Osteoblast (primary cell): ENCODE measurements around the gene SNTA1. TPM values are rescaled to one million over a fixed set of nuclear protein-coding genes. Genes with fewer than 3 reads are reported as not detected.

Source experiments
- DNase-seq: peaks from one replicate; pipeline ENCODE4 v3.0.0; 2011; ENCODE audit warnings: low spot score, mixed read lengths; ENCODE audit not compliant: insufficient read length; ENCODE audit errors: missing footprints
- H2AFZ ChIP-seq: 2 replicates; pipeline ENCODE4 v1.6.0; 2011; ENCODE audit warnings: mild to moderate bottlenecking, low read length
- H3K27ac ChIP-seq: 2 replicates; pipeline ENCODE4 v1.5.1; 2011; ENCODE audit warnings: mild to moderate bottlenecking, low read depth, low read length, moderate library complexity
- H3K27me3 ChIP-seq: 2 replicates; pipeline ENCODE4 v1.6.0; 2012; ENCODE audit warnings: mild to moderate bottlenecking, control low read depth, inconsistent platforms, low read length, moderate library complexity; ENCODE audit not compliant: insufficient read depth
- H3K36me3 ChIP-seq: 2 replicates; pipeline ENCODE4 v1.5.1; 2011; ENCODE audit warnings: mild to moderate bottlenecking, low read length, control low read depth, moderate library complexity; ENCODE audit not compliant: insufficient read depth
- H3K4me1 ChIP-seq: 2 replicates; pipeline ENCODE4 v1.5.1; 2011; ENCODE audit warnings: mild to moderate bottlenecking, low read length, control low read depth, moderate library complexity; ENCODE audit not compliant: insufficient read depth
- H3K4me2 ChIP-seq: 2 replicates; pipeline ENCODE4 v1.6.0; 2011; ENCODE audit warnings: mild to moderate bottlenecking, low read length; ENCODE audit not compliant: insufficient read depth
- H3K4me3 ChIP-seq: fragments of 200-600 bp; sonication (generic); 3 replicates; pipeline ENCODE4 v1.5.1; 2012; ENCODE audit warnings: mild to moderate bottlenecking, low read length, inconsistent platforms; ENCODE audit not compliant: insufficient read depth
- H3K79me2 ChIP-seq: 2 replicates; pipeline ENCODE4 v1.6.0; 2012; ENCODE audit warnings: mild to moderate bottlenecking, low read length, control low read depth, inconsistent platforms; ENCODE audit not compliant: insufficient read depth
- H3K9me3 ChIP-seq: 2 replicates; pipeline ENCODE4 v1.5.1; 2011; ENCODE audit warnings: low read depth, low read length, control low read depth
- H4K20me1 ChIP-seq: 2 replicates; pipeline ENCODE4 v1.6.0; 2012; ENCODE audit warnings: mild to moderate bottlenecking, low read length, control low read depth; ENCODE audit not compliant: insufficient read depth
- CTCF ChIP-seq: IDR thresholded peaks from 2 replicates; pipeline ENCODE4 v1.5.1; 2011; ENCODE audit warnings: mild to moderate bottlenecking, low read depth, low read length, moderate library complexity; ENCODE audit errors: extremely low read depth
- total RNA-seq: library from RNA; depleted of rRNA; stranded (reverse); fragments of >200 nt; gene quantifications from 2 replicates; pipeline ENCODE4 v1.2.3, GENCODE V29; 2012

Gene SNTA1
- total RNA-seq = 27.1 and 27.5 TPM in 2 replicates

- peaks cover 6% of the 10 kb centered on the region for H3K4me1 ChIP-seq
- H3K27me3 ChIP-seq = no peaks in the 10 kb centered on the region
- H3K4me3 ChIP-seq = peak within 1 kb of the TSS; percentile 78
- no peak for TF ChIP-seq CTCF
- H4K20me1 ChIP-seq = no peaks in the 10 kb centered on the region
- peak within 1 kb of the TSS; percentile 92 for H3K4me2 ChIP-seq
- H3K27ac ChIP-seq = no peak within 1 kb of the TSS
- H3K36me3 ChIP-seq = no peaks in the 10 kb centered on the region
- no peaks in the 10 kb centered on the region for H3K79me2 ChIP-seq
- peak; percentile 97 for DNase-seq
- no peaks in the 10 kb centered on the region for H3K9me3 ChIP-seq
- H2AFZ ChIP-seq = peak within 1 kb of the TSS; percentile 90
Measured at GRCh38 chr20:33443512-33444239, at the start of gene SNTA1. SNTA1 (minus strand) TSS chr20:33443763; CDS start chr20:33443620, 143 bp downstream.

GRCh38 chr20:33490934-33491656, 47.5 kb upstream of the SNTA1 start:
- H3K36me3 ChIP-seq = no peaks in the 10 kb centered on the region
- H3K27ac ChIP-seq = peak overlapping the region; percentile 38
- H3K4me3 ChIP-seq = peak overlapping the region; percentile 88
- H3K4me2 ChIP-seq = peak overlapping the region; percentile 90
- H4K20me1 ChIP-seq = peaks cover 9% of the 10 kb centered on the region
- peaks cover 43% of the 10 kb centered on the region for H3K79me2 ChIP-seq
- H3K27me3 ChIP-seq = no peaks in the 10 kb centered on the region
- no peak for TF ChIP-seq CTCF
- peak overlapping the region; percentile 86 for H2AFZ ChIP-seq
- DNase-seq = no peak
- H3K4me1 ChIP-seq = peaks cover 6% of the 10 kb centered on the region
- H3K9me3 ChIP-seq = no peaks in the 10 kb centered on the region

GRCh38 chr20:33490023-33490933, 46.7 kb upstream of the SNTA1 start, which contains the start of gene CBFA2T2:
CBFA2T2 (plus strand) TSS chr20:33490096; CDS start chr20:33490268, 172 bp downstream.
- H4K20me1 ChIP-seq = peaks cover 7% of the 10 kb centered on the region
- no peaks in the 10 kb centered on the region for H3K36me3 ChIP-seq
- no peaks in the 10 kb centered on the region for H3K27me3 ChIP-seq
- H3K9me3 ChIP-seq = no peaks in the 10 kb centered on the region
- DNase-seq = peak; percentile 94
- peaks cover 6% of the 10 kb centered on the region for H3K4me1 ChIP-seq
- peak within 1 kb of the TSS; percentile 88 for H3K4me3 ChIP-seq
- peak within 1 kb of the TSS; percentile 92 for H3K4me2 ChIP-seq
- peak within 1 kb of the TSS; percentile 98 for H2AFZ ChIP-seq
- peaks cover 37% of the 10 kb centered on the region for H3K79me2 ChIP-seq
- TF ChIP-seq CTCF = no peak
- peak within 1 kb of the TSS; percentile 97 for H3K27ac ChIP-seq
